MCF 10A (cell line): ENCODE results near the gene ATP6V0E1. TPM values are rescaled to one million over a fixed set of nuclear protein-coding genes. Genes with fewer than 3 reads are reported as not detected.
"Not testable (repeated sequence)": the region's sequence is repeated elsewhere in the genome, so short reads cannot be mapped to it uniquely, and the experiment has no call there.

ENCODE experiments used
- BruUV-seq: library from RNA; stranded (reverse); fragments of 400-500 nt; replicated peaks from 2 replicates; lab custom pipeline; 2021; lab: Mats Ljungman, UMichigan
- CTCF ChIA-PET: fragments of 300-600 bp; sonication (Branson Sonifier 250); formaldehyde crosslinking; extraction: SDS; loops from one replicate; lab custom pipeline; 2021; ENCODE audit warnings: antibody characterized with exemption, inconsistent platforms; lab: Yijun Ruan, JAX
- POLR2A ChIA-PET: fragments of 300-600, 350-650 bp; sonication (Branson Sonifier 250); formaldehyde crosslinking; extraction: SDS; loops from one replicate; lab custom pipeline; 2020; ENCODE audit warnings: antibody characterized with exemption, inconsistent platforms; lab: Yijun Ruan, JAX
- DNase-seq: peaks from one replicate; pipeline ENCODE4 v3.0.0-alpha.2; 2018; ENCODE audit not compliant: unreplicated experiment
- H3K27ac Mint-ChIP-seq: one replicate; pipeline ENCODE4 v1.8.0; 2022; ENCODE audit warnings: mild to moderate bottlenecking, low read depth, mixed read lengths; ENCODE audit not compliant: unreplicated experiment
- H3K27me3 Mint-ChIP-seq: one replicate; pipeline ENCODE4 v1.8.0; 2022; ENCODE audit warnings: mixed read lengths; ENCODE audit not compliant: insufficient read depth, unreplicated experiment
- H3K36me3 Mint-ChIP-seq: one replicate; pipeline ENCODE4 v1.8.0; 2022; ENCODE audit warnings: mild to moderate bottlenecking, moderate library complexity, mixed read lengths; ENCODE audit not compliant: insufficient read depth, unreplicated experiment
- H3K4me1 Mint-ChIP-seq: one replicate; pipeline ENCODE4 v1.8.0; 2022; ENCODE audit warnings: mixed read lengths; ENCODE audit not compliant: insufficient read depth, unreplicated experiment
- H3K4me3 Mint-ChIP-seq: one replicate; pipeline ENCODE4 v1.8.0; 2022; ENCODE audit warnings: mild to moderate bottlenecking, moderate library complexity, mixed read lengths; ENCODE audit not compliant: unreplicated experiment
- H3K9me3 Mint-ChIP-seq: one replicate; pipeline ENCODE4 v1.8.0; 2022; ENCODE audit warnings: mixed read lengths; ENCODE audit not compliant: unreplicated experiment
- intact Hi-C: fragments of 100-400 bp; cut with micrococcal nuclease; formaldehyde crosslinking; loops from 2 replicates; pipeline ENCODE4 v1.14.1; 2022
- total RNA-seq: library from RNA; stranded (reverse); gene quantifications from 2 replicates; pipeline ENCODE4 v1.2.3, GENCODE V29; 2022
- TF ChIP-seq, protein P1 (sequence below): fragments of 200-600 bp; IDR thresholded peaks from one replicate; pipeline ENCODE4 v1.8.0; 2022; ENCODE audit warnings: antibody characterized with exemption, mild to moderate bottlenecking; ENCODE audit not compliant: unreplicated experiment

Gene ATP6V0E1
- total RNA-seq, 1 experiment from 2014 or later = 171 TPM

DNA sequence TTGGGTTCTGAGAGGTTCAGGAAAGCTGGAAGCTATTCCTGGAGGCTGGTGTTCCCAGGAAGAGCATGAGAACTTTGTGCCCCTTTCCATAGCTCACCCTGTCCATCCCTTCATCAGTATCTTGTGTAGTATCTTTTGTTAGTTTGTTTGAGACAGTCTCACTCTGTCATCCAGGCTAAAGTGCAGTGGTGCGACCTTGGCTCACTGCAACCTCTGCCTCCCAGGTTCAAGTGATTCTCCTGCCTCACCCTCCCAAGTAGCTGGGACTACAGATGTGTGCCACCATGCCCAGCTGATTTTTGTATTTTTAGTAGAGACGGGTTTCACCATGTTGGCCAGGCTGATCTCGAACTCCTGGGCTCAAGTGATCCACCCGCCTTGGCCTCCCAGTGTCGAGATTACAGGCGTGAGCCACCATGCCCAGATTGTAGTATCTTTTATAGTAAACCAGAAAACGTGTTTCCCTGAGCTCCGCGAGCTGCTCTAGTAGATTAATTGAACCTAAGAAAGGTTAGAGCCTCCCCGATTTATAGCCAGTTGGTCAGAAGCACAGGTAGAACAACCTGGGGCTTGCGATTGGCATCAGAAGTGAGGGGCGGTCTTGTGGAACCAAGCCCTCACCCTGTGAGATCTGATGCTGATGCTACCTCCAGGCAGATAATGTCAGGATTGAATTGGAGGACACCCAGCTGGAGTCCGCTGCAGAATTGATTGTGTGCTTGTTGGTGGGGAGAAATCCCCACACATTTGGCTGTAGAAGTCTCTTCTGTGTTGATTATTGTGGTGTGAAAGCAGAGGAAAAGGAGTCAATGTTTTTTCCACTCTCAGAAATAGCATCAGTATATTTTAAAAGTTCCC, 32.3 kb downstream of the ATP6V0E1 start:
- TF ChIP-seq, protein P1, sequence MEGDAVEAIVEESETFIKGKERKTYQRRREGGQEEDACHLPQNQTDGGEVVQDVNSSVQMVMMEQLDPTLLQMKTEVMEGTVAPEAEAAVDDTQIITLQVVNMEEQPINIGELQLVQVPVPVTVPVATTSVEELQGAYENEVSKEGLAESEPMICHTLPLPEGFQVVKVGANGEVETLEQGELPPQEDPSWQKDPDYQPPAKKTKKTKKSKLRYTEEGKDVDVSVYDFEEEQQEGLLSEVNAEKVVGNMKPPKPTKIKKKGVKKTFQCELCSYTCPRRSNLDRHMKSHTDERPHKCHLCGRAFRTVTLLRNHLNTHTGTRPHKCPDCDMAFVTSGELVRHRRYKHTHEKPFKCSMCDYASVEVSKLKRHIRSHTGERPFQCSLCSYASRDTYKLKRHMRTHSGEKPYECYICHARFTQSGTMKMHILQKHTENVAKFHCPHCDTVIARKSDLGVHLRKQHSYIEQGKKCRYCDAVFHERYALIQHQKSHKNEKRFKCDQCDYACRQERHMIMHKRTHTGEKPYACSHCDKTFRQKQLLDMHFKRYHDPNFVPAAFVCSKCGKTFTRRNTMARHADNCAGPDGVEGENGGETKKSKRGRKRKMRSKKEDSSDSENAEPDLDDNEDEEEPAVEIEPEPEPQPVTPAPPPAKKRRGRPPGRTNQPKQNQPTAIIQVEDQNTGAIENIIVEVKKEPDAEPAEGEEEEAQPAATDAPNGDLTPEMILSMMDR = no peak
- peaks cover 55% of the 10 kb centered on the region for H3K4me1 Mint-ChIP-seq
- BruUV-seq = no TSS peak
- no peak for DNase-seq
- CTCF ChIA-PET = interaction anchor here (0.6 to 1.6 kb wide), 7 partner anchors 9 to 332 kb away, joined by 3 to 5 read pairs (median 3); no protein-coding TSS in a partner anchor
- no peak overlapping the region for H3K4me3 Mint-ChIP-seq
- POLR2A ChIA-PET = interaction anchor here (0.6 to 3.3 kb wide), 11 partner anchors 9 to 268 kb away, joined by 3 to 36 read pairs (median 4); partner anchors contain the start of gene ATP6V0E1
- H3K9me3 Mint-ChIP-seq = no peaks in the 10 kb centered on the region
- intact Hi-C loops = no loop called here
- H3K36me3 Mint-ChIP-seq = peaks cover 43% of the 10 kb centered on the region
- H3K27ac Mint-ChIP-seq = peak overlapping the region; percentile 89
- H3K27me3 Mint-ChIP-seq = no peaks in the 10 kb centered on the region

DNA sequence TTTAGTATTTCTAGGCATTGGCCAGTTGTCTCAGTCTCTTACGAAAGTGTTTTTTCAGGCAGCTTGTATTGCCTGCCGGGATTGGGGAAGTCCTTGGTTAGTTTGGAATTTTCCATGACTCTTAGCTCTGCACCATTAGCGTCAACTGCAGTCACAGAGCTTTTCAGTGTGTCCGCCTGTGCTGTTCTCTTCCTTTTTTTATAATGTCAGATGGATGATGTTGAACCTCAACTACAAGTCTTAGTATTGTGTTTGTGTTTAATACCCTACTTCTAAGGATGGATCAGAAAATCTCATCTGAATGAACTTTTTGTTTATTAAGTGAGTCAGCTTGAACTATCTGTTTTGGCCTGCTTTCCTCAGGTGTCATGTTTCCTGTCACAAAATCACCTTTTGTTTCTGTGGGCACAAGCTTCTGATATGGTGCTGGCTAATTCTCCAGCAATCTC, 33.1 kb downstream of the ATP6V0E1 start:
- peak overlapping the region; percentile 89 for H3K27ac Mint-ChIP-seq
- H3K9me3 Mint-ChIP-seq = no peaks in the 10 kb centered on the region
- TF ChIP-seq, protein P1 = no peak
- intact Hi-C loops = no loop called here
- H3K4me3 Mint-ChIP-seq = peak overlapping the region; percentile 35
- ChIA-PET CTCF (interaction anchor here (0.6 to 1.6 kb wide), 8 partner anchors 14 to 333 kb away, joined by 3 to 5 read pairs (median 4); no protein-coding TSS in a partner anchor), POLR2A (interaction anchor here (0.6 to 3.3 kb wide), 12 partner anchors 10 to 1809 kb away, joined by 3 to 36 read pairs (median 4); partner anchors contain the start of gene ATP6V0E1)
- H3K36me3 Mint-ChIP-seq = peaks cover 44% of the 10 kb centered on the region
- peak; percentile 70 for DNase-seq
- H3K4me1 Mint-ChIP-seq = peaks cover 53% of the 10 kb centered on the region
- BruUV-seq = no TSS peak
- H3K27me3 Mint-ChIP-seq = no peaks in the 10 kb centered on the region

DNA sequence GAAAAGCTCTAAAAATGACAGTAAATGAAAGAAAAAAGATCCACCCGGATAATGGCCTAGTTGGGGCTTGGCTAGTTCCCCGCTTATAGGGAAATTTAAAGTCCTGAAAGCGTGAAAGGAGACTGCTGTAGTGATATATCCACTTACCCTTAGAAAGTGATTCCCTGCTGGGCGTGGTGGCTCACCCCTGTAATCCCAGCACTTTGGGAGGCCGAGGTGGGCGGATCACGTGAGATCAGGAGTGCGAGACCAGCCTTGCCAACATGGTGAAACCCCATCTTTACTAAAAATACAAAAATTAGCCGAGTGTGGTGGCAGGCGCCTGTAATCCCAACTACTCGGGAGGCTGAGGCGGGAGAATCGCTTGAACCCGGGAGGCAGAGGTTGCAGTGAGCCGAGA, 33.5 kb downstream of the ATP6V0E1 start:
- ChIA-PET CTCF (interaction anchor here (0.8 to 1.0 kb wide), 5 partner anchors 14 to 44 kb away, joined by 3 to 5 read pairs (median 4); no protein-coding TSS in a partner anchor), POLR2A (interaction anchor here (0.6 to 3.3 kb wide), 10 partner anchors 10 to 1809 kb away, joined by 3 to 36 read pairs (median 4); partner anchors contain the start of gene ATP6V0E1)
- H3K4me1 Mint-ChIP-seq = peaks cover 48% of the 10 kb centered on the region
- peaks cover 44% of the 10 kb centered on the region for H3K36me3 Mint-ChIP-seq
- peak overlapping the region; percentile 35 for H3K4me3 Mint-ChIP-seq
- H3K27ac Mint-ChIP-seq = peak overlapping the region; percentile 89
- H3K27me3 Mint-ChIP-seq, DNase-seq, intact Hi-C loops, BruUV-seq, H3K9me3 Mint-ChIP-seq: not testable (repeated sequence)

DNA sequence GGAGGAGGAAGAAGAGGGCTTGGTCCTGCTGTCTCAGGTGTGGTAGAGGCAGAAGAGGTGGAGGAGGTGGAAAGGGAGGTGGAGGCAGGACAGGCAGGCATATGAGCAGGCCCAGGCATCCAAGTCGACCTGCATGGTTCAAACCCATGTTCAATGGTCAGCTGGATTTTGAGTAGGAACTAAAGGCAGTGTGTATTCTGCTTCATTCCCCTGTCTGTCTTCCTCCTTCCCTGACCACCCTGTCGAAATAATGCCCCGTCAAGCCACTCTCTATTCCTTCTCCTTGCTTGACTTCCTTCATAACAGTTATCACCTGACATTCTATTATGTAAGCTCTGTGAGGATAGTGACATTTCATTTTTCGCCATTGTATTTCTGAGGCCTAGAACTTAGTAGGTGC, 34.8 kb downstream of the ATP6V0E1 start:
- no peak for DNase-seq
- intact Hi-C loops = no loop called here
- Mint-ChIP-seq H3K27ac (peak overlapping the region; percentile 89), H3K9me3 (no peaks in the 10 kb centered on the region), H3K4me1 (peaks cover 45% of the 10 kb centered on the region), H3K27me3 (no peaks in the 10 kb centered on the region), H3K36me3 (peaks cover 43% of the 10 kb centered on the region), H3K4me3 (no peak overlapping the region)
- no TSS peak for BruUV-seq
- ChIA-PET POLR2A (interaction anchor here (0.6 to 1.0 kb wide), 3 partner anchors 14 to 34 kb away, joined by 3 to 4 read pairs (median 3); no protein-coding TSS in a partner anchor), CTCF (interaction anchor here (1.0 to 1.3 kb wide), 2 partner anchors 8 to 35 kb away, joined by 3 read pairs; partner anchors contain the start of gene ATP6V0E1)
- TF ChIP-seq, protein P1 = no peak
